ENCODE data around the gene KLHL30. TPM values are rescaled to one million over a fixed set of nuclear protein-coding genes. Genes with fewer than 3 reads are reported as not detected.

The KLHL30 gene
- total RNA-seq, 1 donor from 2014 or later: 0.07 TPM

DNA sequence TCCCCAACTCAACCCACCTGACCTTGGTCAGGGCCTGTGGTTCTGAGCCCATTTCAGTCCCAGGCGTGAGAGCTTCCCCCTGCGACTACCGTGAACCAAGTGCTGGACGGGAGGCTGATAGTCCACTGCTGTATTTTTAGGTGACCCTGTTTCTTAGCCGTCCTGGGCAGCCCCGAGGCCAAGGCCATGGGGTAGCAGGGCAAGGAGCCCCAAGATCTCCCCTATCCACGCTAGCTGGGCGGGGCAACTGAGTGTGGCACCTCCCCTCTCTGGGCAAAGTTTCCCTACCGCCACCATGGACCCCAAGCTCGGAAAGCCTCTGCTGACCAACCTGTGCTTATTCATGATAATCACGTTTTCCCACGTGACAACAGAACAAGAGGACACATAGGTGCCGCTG is 583 bp upstream of the KLHL30 start:
- Mint-ChIP-seq H3K9me3 (no peaks in the 10 kb centered on the region), H3K36me3 (no peaks in the 10 kb centered on the region)

DNA sequence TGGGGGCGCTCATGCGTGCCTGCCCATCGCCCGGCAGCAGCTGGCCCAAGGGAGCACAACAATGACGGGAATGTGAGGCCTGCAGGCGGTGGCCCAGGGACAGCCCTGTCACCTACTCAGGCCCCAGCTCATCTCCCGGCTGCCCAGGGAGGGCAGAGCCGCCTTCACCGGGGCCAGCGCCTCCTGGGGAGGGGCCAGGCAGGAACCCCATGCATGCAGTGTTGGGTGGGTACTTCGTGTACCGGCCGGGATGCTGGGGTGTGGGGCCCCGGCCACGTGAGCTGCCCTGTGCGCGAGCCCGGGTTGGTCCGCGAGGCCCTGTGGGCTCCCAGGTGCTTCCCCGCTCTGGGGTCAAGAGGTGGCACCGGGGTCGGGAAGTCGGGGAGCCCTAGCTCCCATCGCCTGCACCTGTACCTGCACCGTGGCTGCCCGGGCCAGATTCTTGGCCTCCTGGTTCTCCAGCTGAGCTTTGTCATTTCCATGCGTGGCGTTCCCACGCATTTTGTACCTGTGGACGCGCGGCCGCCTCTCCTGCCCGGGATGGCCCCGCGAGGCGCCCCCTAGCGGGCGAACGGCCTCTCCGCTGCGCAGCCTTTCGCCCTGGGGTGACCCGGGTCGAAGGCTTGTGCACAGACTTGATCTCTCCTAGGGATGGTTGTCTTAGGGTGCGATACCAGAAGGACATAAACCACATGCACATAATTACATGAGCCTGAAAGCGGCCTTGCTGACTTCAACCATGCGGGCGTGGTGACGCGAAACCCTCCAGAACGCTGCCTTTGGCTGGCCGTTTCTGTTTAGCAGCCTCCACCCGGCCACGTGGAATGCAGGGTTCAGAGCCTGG is 950 bp downstream of the KLHL30 start:
- no peak for DNase-seq (ENCODE audit: extremely low spot score, unreplicated experiment)
- Mint-ChIP-seq H3K36me3 (no peaks in the 10 kb centered on the region), H3K9me3 (no peaks in the 10 kb centered on the region), H3K4me3 (no peak overlapping the region), H3K27me3 (no peaks in the 10 kb centered on the region), H3K4me1 (ENCODE audit: unreplicated experiment) (peaks cover 6% of the 10 kb centered on the region), H3K27ac (no peak overlapping the region)
- TF ChIP-seq, protein P1, sequence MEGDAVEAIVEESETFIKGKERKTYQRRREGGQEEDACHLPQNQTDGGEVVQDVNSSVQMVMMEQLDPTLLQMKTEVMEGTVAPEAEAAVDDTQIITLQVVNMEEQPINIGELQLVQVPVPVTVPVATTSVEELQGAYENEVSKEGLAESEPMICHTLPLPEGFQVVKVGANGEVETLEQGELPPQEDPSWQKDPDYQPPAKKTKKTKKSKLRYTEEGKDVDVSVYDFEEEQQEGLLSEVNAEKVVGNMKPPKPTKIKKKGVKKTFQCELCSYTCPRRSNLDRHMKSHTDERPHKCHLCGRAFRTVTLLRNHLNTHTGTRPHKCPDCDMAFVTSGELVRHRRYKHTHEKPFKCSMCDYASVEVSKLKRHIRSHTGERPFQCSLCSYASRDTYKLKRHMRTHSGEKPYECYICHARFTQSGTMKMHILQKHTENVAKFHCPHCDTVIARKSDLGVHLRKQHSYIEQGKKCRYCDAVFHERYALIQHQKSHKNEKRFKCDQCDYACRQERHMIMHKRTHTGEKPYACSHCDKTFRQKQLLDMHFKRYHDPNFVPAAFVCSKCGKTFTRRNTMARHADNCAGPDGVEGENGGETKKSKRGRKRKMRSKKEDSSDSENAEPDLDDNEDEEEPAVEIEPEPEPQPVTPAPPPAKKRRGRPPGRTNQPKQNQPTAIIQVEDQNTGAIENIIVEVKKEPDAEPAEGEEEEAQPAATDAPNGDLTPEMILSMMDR (conservative IDR thresholded peaks at IDR 0.05): peak; percentile 77

More for the DNA sequence above, 583 bp upstream of the KLHL30 start:
- no peak for DNase-seq (ENCODE audit: extremely low spot score, unreplicated experiment)
- no peak overlapping the region for H3K4me3 Mint-ChIP-seq
- peaks cover 6% of the 10 kb centered on the region for H3K4me1 Mint-ChIP-seq (ENCODE audit: unreplicated experiment)
- no peaks in the 10 kb centered on the region for H3K27me3 Mint-ChIP-seq
- TF ChIP-seq, protein P1 (conservative IDR thresholded peaks at IDR 0.05): no peak
- H3K27ac Mint-ChIP-seq: no peak overlapping the region

- H3K4me1 Mint-ChIP-seq (ENCODE audit: unreplicated experiment): peaks cover 6% of the 10 kb centered on the region
- no peak overlapping the region for H3K4me3 Mint-ChIP-seq
- no peaks in the 10 kb centered on the region for H3K9me3 Mint-ChIP-seq
Observed at GRCh38 chr2:238140040-238140439, 1.6 kb downstream of the KLHL30 start.

DNA sequence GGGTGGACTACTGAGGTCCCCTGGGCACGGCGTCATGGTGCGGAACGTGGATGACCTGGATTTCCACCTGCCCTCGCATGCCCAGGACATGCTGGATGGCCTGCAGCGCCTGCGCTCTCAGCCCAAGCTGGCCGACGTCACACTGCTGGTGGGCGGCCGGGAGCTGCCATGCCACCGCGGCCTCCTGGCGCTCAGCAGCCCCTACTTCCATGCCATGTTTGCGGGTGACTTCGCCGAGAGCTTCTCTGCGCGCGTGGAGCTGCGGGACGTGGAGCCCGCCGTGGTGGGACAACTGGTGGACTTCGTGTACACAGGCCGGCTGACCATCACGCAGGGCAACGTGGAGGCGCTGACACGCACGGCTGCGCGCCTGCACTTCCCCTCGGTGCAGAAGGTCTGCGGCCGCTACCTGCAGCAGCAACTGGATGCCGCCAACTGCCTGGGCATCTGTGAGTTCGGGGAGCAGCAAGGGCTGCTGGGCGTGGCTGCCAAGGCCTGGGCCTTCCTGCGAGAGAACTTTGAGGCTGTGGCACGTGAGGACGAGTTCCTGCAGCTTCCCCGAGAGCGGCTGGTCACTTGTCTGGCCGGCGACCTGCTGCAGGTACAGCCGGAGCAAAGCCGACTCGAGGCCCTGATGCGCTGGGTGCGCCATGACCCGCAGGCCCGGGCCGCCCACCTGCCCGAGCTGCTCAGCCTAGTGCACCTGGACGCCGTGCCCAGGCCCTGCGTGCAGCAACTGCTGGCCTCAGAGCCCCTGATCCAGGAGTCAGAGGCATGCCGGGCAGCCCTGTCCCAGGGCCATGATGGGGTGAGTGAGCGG is 2.5 kb downstream of the KLHL30 start:
- Mint-ChIP-seq H3K4me1 (ENCODE audit: unreplicated experiment) (peaks cover 6% of the 10 kb centered on the region), H3K27ac (no peak overlapping the region), H3K4me3 (no peak overlapping the region), H3K27me3 (no peaks in the 10 kb centered on the region), H3K36me3 (no peaks in the 10 kb centered on the region), H3K9me3 (no peaks in the 10 kb centered on the region)
- TF ChIP-seq, protein P1 (conservative IDR thresholded peaks at IDR 0.05): no peak
- DNase-seq (ENCODE audit: extremely low spot score, unreplicated experiment): no peak

More at GRCh38 chr2:238140040-238140439, 1.6 kb downstream of the KLHL30 start:
- no peak for DNase-seq (ENCODE audit: extremely low spot score, unreplicated experiment)
- Mint-ChIP-seq H3K36me3 (no peaks in the 10 kb centered on the region), H3K27me3 (no peaks in the 10 kb centered on the region), H3K27ac (no peak overlapping the region)
- TF ChIP-seq, protein P1 (conservative IDR thresholded peaks at IDR 0.05): no peak

DNA sequence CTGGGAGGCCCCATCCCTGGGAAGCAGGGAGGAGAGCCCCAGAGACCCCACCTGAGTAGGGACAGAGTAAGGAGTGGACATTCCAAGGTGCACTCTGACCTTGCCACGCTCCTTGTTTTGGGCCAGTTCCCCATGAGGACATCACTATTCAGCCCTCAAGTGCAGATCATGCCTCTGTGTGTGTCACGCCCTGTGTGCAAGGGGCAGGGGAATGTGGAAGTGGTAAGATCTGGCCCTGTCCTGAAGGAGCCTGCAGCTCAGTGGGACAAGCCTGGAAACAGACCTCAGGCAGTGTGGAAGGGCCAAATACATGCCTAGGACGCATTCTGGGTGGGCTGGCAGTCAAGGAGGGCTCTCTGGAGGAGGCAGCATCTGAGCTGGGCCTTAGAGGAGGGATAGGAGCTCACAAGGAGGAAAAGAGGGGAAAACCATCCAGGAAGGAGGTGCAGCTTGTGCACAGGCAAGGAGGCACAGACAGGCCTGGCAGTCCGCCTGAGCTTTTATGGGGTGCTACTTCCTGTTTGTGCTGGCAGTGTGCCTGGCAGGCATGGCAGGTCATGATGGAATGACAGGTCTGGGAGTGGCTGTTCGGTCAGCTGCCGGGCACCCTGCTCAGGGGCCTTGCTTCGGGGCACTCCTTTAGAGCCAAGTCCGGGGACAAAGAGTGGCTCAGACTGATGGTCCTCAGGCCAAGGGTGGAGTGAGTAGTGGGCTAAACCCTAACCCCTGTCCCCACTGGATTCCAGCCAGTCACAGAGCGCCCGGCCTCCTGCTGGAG is 3.3 kb downstream of the KLHL30 start:
- H3K36me3 Mint-ChIP-seq: no peaks in the 10 kb centered on the region
- H3K4me3 Mint-ChIP-seq: no peak overlapping the region
- no peaks in the 10 kb centered on the region for H3K9me3 Mint-ChIP-seq
- peaks cover 6% of the 10 kb centered on the region for H3K4me1 Mint-ChIP-seq (ENCODE audit: unreplicated experiment)
- TF ChIP-seq, protein P1 (conservative IDR thresholded peaks at IDR 0.05): no peak
- H3K27ac Mint-ChIP-seq: peak overlapping the region; percentile 25
- no peak for DNase-seq (ENCODE audit: extremely low spot score, unreplicated experiment)
- H3K27me3 Mint-ChIP-seq: no peaks in the 10 kb centered on the region
